HG03064 (cell line): ENCODE results near the gene INPP5D.
"Not testable (repeated sequence)": the region's sequence is repeated elsewhere in the genome, so short reads cannot be mapped to it uniquely, and the experiment has no call there.

Experiments used
- ATAC-seq: cut with Tn5 transposase; IDR thresholded peaks from one replicate; pipeline ENCODE4 v1.9.1; 2021; ENCODE audit warnings: low read depth; ENCODE audit not compliant: unreplicated experiment

INPP5D gene

GRCh38 chr2:233164967-233165366 lies 104.8 kb downstream of the INPP5D start:
- ATAC-seq, result no peak

- no peak for ATAC-seq
Measured at GRCh38 chr2:233165543-233165894, 105.4 kb downstream of the INPP5D start.

- no peak for ATAC-seq
Measured at GRCh38 chr2:233165895-233166661, 105.9 kb downstream of the INPP5D start.

GRCh38 chr2:233168445-233168844 lies 108.3 kb downstream of the INPP5D start:
- no peak for ATAC-seq

GRCh38 chr2:233168919-233169318 lies 108.8 kb downstream of the INPP5D start:
- no peak for ATAC-seq

- no peak for ATAC-seq
Measured at GRCh38 chr2:233171344-233171743, 111.2 kb downstream of the INPP5D start.

GRCh38 chr2:233173115-233173514 lies 113.0 kb downstream of the INPP5D start:
- no peak for ATAC-seq

- ATAC-seq, result no peak
Measured at GRCh38 chr2:233174137-233174536, 114.0 kb downstream of the INPP5D start.

- no peak for ATAC-seq
Measured at GRCh38 chr2:233178994-233179847, 119.1 kb downstream of the INPP5D start.

- no peak for ATAC-seq
Measured at GRCh38 chr2:233179848-233180366, 119.8 kb downstream of the INPP5D start.

GRCh38 chr2:233183869-233184418 lies 123.8 kb downstream of the INPP5D start:
- no peak for ATAC-seq

GRCh38 chr2:233184669-233185068 lies 124.5 kb downstream of the INPP5D start:
- no peak for ATAC-seq

- no peak for ATAC-seq
Measured at GRCh38 chr2:233185330-233185729, 125.2 kb downstream of the INPP5D start.

- no peak for ATAC-seq
Measured at GRCh38 chr2:233185963-233186362, 125.8 kb downstream of the INPP5D start.

- no peak for ATAC-seq
Measured at GRCh38 chr2:233186851-233187250, 126.7 kb downstream of the INPP5D start.

GRCh38 chr2:233189025-233189424 lies 128.9 kb downstream of the INPP5D start:
- no peak for ATAC-seq

GRCh38 chr2:233191016-233191415 lies 130.9 kb downstream of the INPP5D start:
- ATAC-seq, result not testable (repeated sequence)

- ATAC-seq, result no peak
Measured at GRCh38 chr2:233193738-233194137, 133.6 kb downstream of the INPP5D start.

- ATAC-seq, result no peak
Measured at GRCh38 chr2:233195027-233195426, 134.9 kb downstream of the INPP5D start.

GRCh38 chr2:233197022-233197421 lies 136.9 kb downstream of the INPP5D start:
- ATAC-seq, result no peak

- no peak for ATAC-seq
Measured at GRCh38 chr2:233198026-233198425, 137.9 kb downstream of the INPP5D start.
